Esophagus muscularis mucosa (tissue), 4 donors: ENCODE data around the gene RBM43. TPM values are rescaled to one million over a fixed set of nuclear protein-coding genes. Genes with fewer than 3 reads are reported as not detected.
"Not testable (repeated sequence)": the region's sequence is repeated elsewhere in the genome, so short reads cannot be mapped to it uniquely, and the experiment has no call there.

Experiments used
- DNase-seq: peaks from one replicate; pipeline ENCODE4 v3.0.0-alpha.2; 2017; ENCODE audit errors: extremely low spot score
- H3K27ac ChIP-seq, 4 donors: fragments of 200-600 bp; sonication (generic); replicated peaks in 1 of 4; 1 replicate in 3 of 4; 2 replicates in 1 of 4; pipeline ENCODE4 v1.5.1; 2016 to 2019; ENCODE audit warnings: mild to moderate bottlenecking in 1 of 4
- H3K27me3 ChIP-seq, 4 donors: fragments of 200-600 bp; sonication (generic); one replicate each; pipeline versions ENCODE4 v1.5.1 to v1.6.0; 2016 to 2019
- H3K36me3 ChIP-seq, 4 donors: fragments of 200-600 bp; sonication (generic); one replicate each; pipeline ENCODE4 v1.5.1; 2016 to 2019
- H3K4me1 ChIP-seq, 4 donors: fragments of 200-600 bp; sonication (generic); one replicate each; pipeline ENCODE4 v1.5.1; 2016 to 2019
- H3K4me3 ChIP-seq, 4 donors: fragments of 200-600 bp; sonication (generic); 1 replicate in 2 of 4; 2 replicates in 2 of 4; pipeline ENCODE4 v1.5.1; 2016 to 2019; ENCODE audit warnings: mild to moderate bottlenecking in 4 of 4, moderate library complexity in 1 of 4
- H3K9me3 ChIP-seq, 4 donors: fragments of 200-600 bp; sonication (generic); 1 replicate in 3 of 4; 2 replicates in 1 of 4; pipeline ENCODE4 v1.5.1; 2016 to 2019
- EP300 ChIP-seq: sonication (generic); formaldehyde crosslinking; IDR thresholded peaks from one replicate; pipeline ENCODE4 v1.6.1; 2017; ENCODE audit warnings: antibody characterized with exemption
- POLR2A ChIP-seq: fragments of 450-650 bp; IDR thresholded peaks from one replicate; pipeline ENCODE4 v1.6.1; 2017; ENCODE audit warnings: antibody characterized with exemption, moderate library complexity, mild to moderate bottlenecking, low read depth
- POLR2AphosphoS5 ChIP-seq, 2 donors: sonication (generic); formaldehyde crosslinking; IDR thresholded peaks; one replicate each; pipeline ENCODE4 v1.6.1; 2017; ENCODE audit warnings: antibody characterized with exemption in 2 of 2
- WGBS: methylation state at CpG from one replicate; pipeline ENCODE4 v1.1.5; 2018; 5-methylcytosine and 5-hydroxymethylcytosine counted together
- intact Hi-C: fragments of 100-400 bp; cut with DNase I; formaldehyde crosslinking; loops from one replicate; pipeline ENCODE4 v1.15.1; 2023
- total RNA-seq, 4 donors: library from RNA; depleted of rRNA; stranded (reverse); fragments of >200 nt; gene quantifications; one replicate each; pipeline versions ENCODE4 v1.1.0 to v1.2.1, GENCODE V29; 2016
- TF ChIP-seq, protein P1 (sequence below), 3 experiments: fragments of 200-600 bp in 2 of 3; fragments of 450-650 bp in 1 of 3; sonication (generic) in 2 of 3; IDR thresholded peaks; one replicate each; pipeline ENCODE4 v1.5.1; 2017 to 2019; ENCODE audit warnings: antibody characterized with exemption in 3 of 3, mild to moderate bottlenecking in 2 of 3, moderate library complexity in 1 of 3

The RBM43 gene
- total RNA-seq, 4 donors from 2014 or later, result 3.3 to 8.3 (median 5.0) TPM

DNA sequence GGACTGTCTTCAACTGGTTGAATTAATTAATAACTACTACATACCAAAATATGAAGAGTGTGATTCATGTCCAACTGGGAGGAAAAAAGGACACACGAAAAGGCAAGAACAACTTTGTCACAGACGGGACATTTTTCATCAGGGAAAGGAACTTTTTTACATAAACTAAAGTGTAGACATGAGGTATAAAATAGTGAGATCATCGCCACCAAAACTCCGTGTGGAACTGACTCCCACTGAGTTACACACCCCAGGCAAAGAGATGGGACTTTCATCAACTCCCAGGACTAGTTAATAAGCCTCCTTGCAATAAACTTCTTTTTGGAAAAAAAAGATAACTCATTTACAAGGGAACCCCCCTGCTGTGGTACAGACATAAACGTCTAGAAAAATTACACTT, 40.7 kb upstream of the RBM43 start:
- TF ChIP-seq, protein P1, sequence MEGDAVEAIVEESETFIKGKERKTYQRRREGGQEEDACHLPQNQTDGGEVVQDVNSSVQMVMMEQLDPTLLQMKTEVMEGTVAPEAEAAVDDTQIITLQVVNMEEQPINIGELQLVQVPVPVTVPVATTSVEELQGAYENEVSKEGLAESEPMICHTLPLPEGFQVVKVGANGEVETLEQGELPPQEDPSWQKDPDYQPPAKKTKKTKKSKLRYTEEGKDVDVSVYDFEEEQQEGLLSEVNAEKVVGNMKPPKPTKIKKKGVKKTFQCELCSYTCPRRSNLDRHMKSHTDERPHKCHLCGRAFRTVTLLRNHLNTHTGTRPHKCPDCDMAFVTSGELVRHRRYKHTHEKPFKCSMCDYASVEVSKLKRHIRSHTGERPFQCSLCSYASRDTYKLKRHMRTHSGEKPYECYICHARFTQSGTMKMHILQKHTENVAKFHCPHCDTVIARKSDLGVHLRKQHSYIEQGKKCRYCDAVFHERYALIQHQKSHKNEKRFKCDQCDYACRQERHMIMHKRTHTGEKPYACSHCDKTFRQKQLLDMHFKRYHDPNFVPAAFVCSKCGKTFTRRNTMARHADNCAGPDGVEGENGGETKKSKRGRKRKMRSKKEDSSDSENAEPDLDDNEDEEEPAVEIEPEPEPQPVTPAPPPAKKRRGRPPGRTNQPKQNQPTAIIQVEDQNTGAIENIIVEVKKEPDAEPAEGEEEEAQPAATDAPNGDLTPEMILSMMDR (IDR thresholded peaks at IDR 0.05), result no peak
- no peak for TF ChIP-seq POLR2AphosphoS5 (IDR thresholded peaks at IDR 0.05)
- TF ChIP-seq EP300, result no peak
- TF ChIP-seq POLR2A, result no peak
- Histone ChIP-seq H3K4me1 (no peaks in the 10 kb centered on the region), H3K9me3 (no peaks in the 10 kb centered on the region), H3K4me3 (no peak overlapping the region), H3K27ac (no peak overlapping the region), H3K36me3 (no peaks in the 10 kb centered on the region), H3K27me3 (no peaks in the 10 kb centered on the region)
- intact Hi-C loops, result no loop called here
- DNase-seq, result no peak
- WGBS, result 68% methylated on average over 5 of the region's 5 CpGs

DNA sequence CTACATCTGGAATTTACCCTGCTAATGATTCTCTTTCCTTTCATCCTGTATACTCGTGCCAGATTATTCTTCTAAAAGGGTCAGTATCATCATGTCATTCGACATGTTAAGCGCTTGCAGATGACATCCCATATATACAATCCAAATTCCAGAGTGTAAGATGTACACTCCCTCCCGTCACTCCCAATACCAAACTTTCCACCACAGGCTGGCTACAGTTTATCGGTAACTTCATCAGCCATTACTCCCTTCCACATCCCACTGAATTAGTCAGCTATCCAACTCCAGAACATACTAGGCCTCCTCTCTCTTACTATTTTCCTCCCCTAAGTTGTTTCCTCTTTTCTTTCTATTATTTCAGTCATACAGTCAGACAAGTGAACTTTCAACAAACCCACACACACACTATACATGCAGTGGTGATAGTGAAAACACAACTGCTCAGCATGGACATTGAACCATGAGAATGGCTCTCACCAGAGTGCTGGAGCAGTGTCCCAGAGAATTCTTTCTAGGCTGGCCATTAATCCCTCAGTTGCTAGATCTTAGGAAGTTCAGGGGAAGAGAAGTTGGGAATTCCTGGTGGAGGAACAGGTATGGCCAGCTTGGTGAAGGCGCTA, 38.4 kb upstream of the RBM43 start:
- intact Hi-C loops, result no loop called here
- TF ChIP-seq POLR2AphosphoS5 (IDR thresholded peaks at IDR 0.05) (no peak), EP300 (no peak)

DNA sequence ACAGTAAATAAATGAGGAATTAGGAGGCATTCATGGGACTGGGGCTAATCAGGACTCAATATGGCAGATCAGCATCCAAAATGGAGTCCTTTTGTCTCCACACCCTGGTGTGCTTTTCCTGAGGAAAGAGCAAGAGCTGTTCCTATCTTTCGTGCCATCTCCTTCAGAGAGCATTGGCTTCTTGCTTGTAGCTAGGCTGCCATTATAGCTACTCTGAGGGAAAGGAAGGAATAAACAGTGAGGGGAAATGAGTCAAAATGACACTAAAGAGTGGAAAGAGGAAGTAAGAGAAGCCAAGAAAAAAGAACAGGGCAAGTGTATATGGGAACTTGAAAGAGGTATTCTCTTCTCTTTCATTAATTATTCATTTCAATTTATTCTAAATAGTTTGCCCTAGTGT, 36.2 kb upstream of the RBM43 start:
- H3K27ac ChIP-seq, result no peak overlapping the region
- no peaks in the 10 kb centered on the region for H3K9me3 ChIP-seq
- TF ChIP-seq POLR2A (no peak), POLR2AphosphoS5 (IDR thresholded peaks at IDR 0.05) (no peak), EP300 (no peak)
- TF ChIP-seq, protein P1 (IDR thresholded peaks at IDR 0.05), result no peak
- intact Hi-C loops, result no loop called here
- 22% methylated on average over 1 of the region's 1 CpG for WGBS
- H3K4me1 ChIP-seq, result no peaks in the 10 kb centered on the region
- no peaks in the 10 kb centered on the region for H3K36me3 ChIP-seq
- DNase-seq, result no peak
- no peak overlapping the region for H3K4me3 ChIP-seq
- no peaks in the 10 kb centered on the region for H3K27me3 ChIP-seq

More for the DNA sequence above, 38.4 kb upstream of the RBM43 start:
- H3K27me3 ChIP-seq, result no peaks in the 10 kb centered on the region
- no peak for DNase-seq
- WGBS, result 65% methylated on average over 6 of the region's 6 CpGs
- H3K4me1 ChIP-seq, result no peaks in the 10 kb centered on the region
- no peak overlapping the region for H3K4me3 ChIP-seq
- no peaks in the 10 kb centered on the region for H3K36me3 ChIP-seq
- no peaks in the 10 kb centered on the region for H3K9me3 ChIP-seq
- H3K27ac ChIP-seq, result no peak overlapping the region

DNA sequence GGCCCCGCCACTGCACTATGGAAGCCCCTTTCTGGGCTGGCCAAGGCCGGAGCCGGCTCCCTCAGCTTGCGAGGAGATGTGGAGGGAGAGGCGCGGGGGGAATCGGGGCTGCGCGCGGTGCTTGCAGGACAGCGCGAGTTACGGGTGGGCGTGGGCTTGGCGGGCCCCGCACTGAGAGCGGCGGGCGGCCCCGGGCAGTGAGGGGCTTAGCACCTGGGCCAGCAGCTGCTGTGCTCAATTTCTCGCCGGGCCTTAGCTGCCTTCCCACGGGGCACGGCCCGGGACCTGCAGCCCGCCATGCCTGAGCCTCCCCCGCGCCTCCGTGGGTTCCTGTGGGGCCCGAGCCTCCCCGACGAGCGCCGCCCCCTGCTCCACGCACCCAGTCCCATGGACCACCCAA, 34.3 kb upstream of the RBM43 start:
- H3K36me3 ChIP-seq, H3K27me3 ChIP-seq, DNase-seq, H3K27ac ChIP-seq, H3K4me1 ChIP-seq, intact Hi-C loops, H3K4me3 ChIP-seq, H3K9me3 ChIP-seq: not testable (repeated sequence)
- whole genome bisulfite sequencing, result 94% methylated on average over 11 of the region's 35 CpGs

DNA sequence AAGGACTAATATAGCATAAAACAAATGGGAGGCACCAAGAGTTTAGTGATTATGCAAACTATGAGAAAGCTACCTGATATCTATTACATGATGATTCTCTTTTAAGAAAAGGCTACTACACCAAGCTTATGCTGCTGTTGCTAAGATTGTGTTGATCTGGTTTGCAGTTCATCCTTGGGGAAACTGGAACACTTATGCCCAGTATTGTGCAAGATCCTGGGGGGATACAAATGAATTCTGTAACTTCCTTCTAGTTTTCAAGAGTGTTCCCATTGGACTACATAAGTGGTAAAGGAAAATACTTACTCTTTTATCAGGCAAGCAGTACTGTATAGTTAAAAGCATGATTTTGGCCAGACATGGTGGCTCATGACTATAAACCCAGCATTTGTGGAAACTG, 30.9 kb upstream of the RBM43 start:
- no peak overlapping the region for H3K4me3 ChIP-seq
- DNase-seq, result no peak
- no peaks in the 10 kb centered on the region for H3K27me3 ChIP-seq
- TF ChIP-seq EP300 (no peak), POLR2A (no peak), POLR2AphosphoS5 (IDR thresholded peaks at IDR 0.05) (no peak)
- TF ChIP-seq, protein P1 (IDR thresholded peaks at IDR 0.05), result no peak
- intact Hi-C loops, result no loop called here
- H3K36me3 ChIP-seq, result no peaks in the 10 kb centered on the region
- H3K27ac ChIP-seq, result no peak overlapping the region
- no peaks in the 10 kb centered on the region for H3K9me3 ChIP-seq
- peaks cover 8 to 19% (median 13%) of the 10 kb centered on the region in 4 donors for H3K4me1 ChIP-seq

DNA sequence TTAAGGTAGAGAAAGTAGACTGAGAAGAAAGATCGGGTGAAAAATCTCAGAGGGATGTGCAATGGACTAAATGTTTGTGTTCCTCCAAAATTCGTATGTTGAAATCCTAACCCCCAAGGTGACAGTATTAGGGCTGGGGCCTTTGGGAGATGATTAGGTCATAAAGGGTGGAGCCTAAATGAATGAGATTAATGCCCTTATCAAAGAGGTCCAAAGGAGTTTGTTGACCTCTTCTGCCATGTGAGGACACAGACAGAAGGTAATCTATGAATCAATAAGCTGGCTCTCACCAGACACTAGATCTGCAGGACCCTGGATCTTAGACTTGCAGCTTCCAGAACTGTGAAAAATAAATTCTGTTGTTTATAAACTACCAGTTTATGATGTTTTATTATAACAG, 30.5 kb upstream of the RBM43 start:
- no peaks in the 10 kb centered on the region for H3K9me3 ChIP-seq
- H3K36me3 ChIP-seq, result no peaks in the 10 kb centered on the region
- H3K27me3 ChIP-seq, result no peaks in the 10 kb centered on the region
- H3K4me1 ChIP-seq, result peaks cover 8 to 23% (median 16%) of the 10 kb centered on the region in 4 donors
- TF ChIP-seq, protein P1 (IDR thresholded peaks at IDR 0.05), result no peak
- no peak for TF ChIP-seq EP300
- no peak for TF ChIP-seq POLR2AphosphoS5 (IDR thresholded peaks at IDR 0.05)
- no peak for TF ChIP-seq POLR2A
- no peak overlapping the region for H3K4me3 ChIP-seq
- DNase-seq, result no peak
- intact Hi-C loops, result no loop called here
- H3K27ac ChIP-seq, result no peak overlapping the region
- WGBS, result 66% methylated on average over 2 of the region's 2 CpGs
